Muscle layer of colon (tissue), 2 donors: ENCODE data around the gene CACNA1D.
"Not testable (repeated sequence)": the region's sequence is repeated elsewhere in the genome, so short reads cannot be mapped to it uniquely, and the experiment has no call there.

ENCODE experiments used
- H3K27ac ChIP-seq: one replicate; pipeline ENCODE4 v1.7.0; 2013; ENCODE audit warnings: low read depth, mild to moderate bottlenecking, low read length, moderate library complexity
- H3K27me3 ChIP-seq, 2 donors: one replicate each; pipeline ENCODE4 v1.7.0; 2013; ENCODE audit warnings: low read length in 2 of 2, mild to moderate bottlenecking in 2 of 2; ENCODE audit not compliant: insufficient read depth in 2 of 2, control insufficient read depth in 1 of 2
- H3K36me3 ChIP-seq: one replicate; pipeline ENCODE4 v1.7.0; 2013; ENCODE audit warnings: mild to moderate bottlenecking, low read length; ENCODE audit not compliant: insufficient read depth
- H3K4me1 ChIP-seq: one replicate; pipeline ENCODE4 v1.7.0; 2013; ENCODE audit warnings: mild to moderate bottlenecking, low read length; ENCODE audit not compliant: insufficient read depth
- H3K4me3 ChIP-seq, 2 donors: one replicate each; pipeline ENCODE4 v1.7.0; 2013; ENCODE audit warnings: low read length in 2 of 2, low read depth in 1 of 2, mild to moderate bottlenecking in 1 of 2, moderate library complexity in 1 of 2
- H3K9ac ChIP-seq: one replicate; pipeline ENCODE4 v1.7.0; 2013; ENCODE audit warnings: low read length
- H3K9me3 ChIP-seq: one replicate; pipeline ENCODE4 v1.7.0; 2013; ENCODE audit warnings: mild to moderate bottlenecking, low read length
- donor health status: abdominal sarcoma.
- donor health status: Adenocarcinoma of cecum.

CACNA1D gene

DNA sequence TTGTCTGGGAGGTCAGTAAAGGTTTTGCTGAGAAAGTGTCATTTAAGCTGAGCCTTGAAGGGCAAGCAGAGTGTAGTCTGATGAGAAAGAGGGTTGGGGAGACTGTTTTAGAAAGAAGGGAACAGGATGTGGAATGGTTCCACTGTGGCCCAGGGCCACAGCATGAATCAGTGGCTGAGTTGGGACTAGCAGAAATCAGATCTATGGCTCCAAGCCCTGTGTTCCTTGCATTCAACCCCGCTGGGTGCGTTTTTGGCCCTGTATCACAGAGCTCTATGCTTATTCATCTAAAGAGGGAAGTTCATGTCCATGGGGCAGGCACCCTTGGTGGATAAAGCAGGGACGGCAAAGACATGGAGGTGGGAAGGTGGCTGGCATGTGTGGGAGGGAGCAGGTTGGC lies 151.3 kb downstream of the CACNA1D start:
- H3K9me3 ChIP-seq, result no peaks in the 10 kb centered on the region
- H3K27ac ChIP-seq, result no peak overlapping the region
- H3K4me3 ChIP-seq, result no peak overlapping the region
- H3K9ac ChIP-seq, result no peak overlapping the region
- H3K4me1 ChIP-seq, result peaks cover 14% of the 10 kb centered on the region
- no peaks in the 10 kb centered on the region for H3K27me3 ChIP-seq
- H3K36me3 ChIP-seq, result no peaks in the 10 kb centered on the region

DNA sequence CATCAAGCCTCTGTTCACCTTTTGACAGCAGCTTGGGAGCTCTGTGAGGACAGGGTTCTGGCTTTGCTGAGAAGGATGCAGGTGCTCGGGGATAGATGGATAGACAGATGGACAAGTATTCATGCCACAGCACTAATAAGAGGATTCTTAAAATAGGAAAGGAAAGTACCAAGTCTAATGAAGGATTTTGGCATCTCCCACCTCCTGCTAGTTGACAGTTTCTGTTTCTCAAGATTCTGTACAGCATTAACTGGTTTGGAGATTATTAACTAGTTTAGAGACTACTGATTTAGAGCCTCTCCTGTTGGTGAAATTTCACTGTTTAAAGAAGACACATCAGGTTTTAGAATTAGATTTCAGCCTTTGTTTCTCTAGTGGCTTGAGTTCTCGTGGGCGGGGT lies 152.3 kb downstream of the CACNA1D start:
- H3K27ac ChIP-seq, result no peak overlapping the region
- H3K27me3 ChIP-seq, result no peaks in the 10 kb centered on the region
- no peak overlapping the region for H3K9ac ChIP-seq
- peaks cover 24% of the 10 kb centered on the region for H3K4me1 ChIP-seq
- no peaks in the 10 kb centered on the region for H3K9me3 ChIP-seq
- no peak overlapping the region for H3K4me3 ChIP-seq
- no peaks in the 10 kb centered on the region for H3K36me3 ChIP-seq

DNA sequence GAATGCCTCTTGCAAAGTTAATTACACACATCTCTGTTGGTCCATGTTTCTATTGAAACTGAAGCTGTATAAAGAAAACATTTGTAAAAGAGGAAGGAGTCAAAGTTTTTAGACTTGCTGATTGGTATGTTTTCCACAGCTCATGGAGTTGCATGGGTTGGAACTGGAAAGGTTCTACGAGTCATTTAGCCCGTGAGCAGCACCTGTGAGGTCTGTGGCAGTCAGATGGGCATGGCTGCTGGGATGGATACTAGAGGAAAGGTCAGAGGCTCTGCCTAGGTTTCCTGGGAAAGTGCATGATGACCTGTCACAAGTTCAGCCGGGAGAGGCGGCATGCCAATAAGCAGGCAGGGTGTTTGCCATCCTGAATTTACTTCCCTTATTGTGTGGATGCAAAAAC lies 155.4 kb downstream of the CACNA1D start:
- Histone ChIP-seq H3K36me3 (no peaks in the 10 kb centered on the region), H3K27me3 (no peaks in the 10 kb centered on the region), H3K9me3 (no peaks in the 10 kb centered on the region), H3K4me1 (peaks cover 27% of the 10 kb centered on the region), H3K27ac (no peak overlapping the region), H3K4me3 (no peak overlapping the region), H3K9ac (no peak overlapping the region)

DNA sequence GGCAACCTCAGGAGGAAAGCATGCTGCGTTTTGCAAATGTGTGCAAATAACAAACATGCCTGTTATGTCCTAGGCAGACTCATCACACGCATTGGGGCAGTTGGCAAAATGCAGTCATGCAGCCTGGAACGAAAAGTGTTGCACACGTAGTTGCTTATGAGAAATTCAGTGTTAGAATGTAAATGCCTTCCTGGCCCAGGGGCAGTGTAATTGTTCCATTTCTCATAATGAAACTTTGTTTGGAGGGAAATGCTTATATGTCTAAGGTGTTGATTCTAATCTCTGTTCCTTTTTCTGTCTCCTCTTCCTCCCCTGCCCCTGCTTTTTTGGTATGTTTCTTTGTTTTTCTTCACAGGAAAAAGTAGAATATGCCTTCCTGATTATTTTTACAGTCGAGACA lies 156.0 kb downstream of the CACNA1D start:
- Histone ChIP-seq H3K27ac (no peak overlapping the region), H3K9ac (no peak overlapping the region)

DNA sequence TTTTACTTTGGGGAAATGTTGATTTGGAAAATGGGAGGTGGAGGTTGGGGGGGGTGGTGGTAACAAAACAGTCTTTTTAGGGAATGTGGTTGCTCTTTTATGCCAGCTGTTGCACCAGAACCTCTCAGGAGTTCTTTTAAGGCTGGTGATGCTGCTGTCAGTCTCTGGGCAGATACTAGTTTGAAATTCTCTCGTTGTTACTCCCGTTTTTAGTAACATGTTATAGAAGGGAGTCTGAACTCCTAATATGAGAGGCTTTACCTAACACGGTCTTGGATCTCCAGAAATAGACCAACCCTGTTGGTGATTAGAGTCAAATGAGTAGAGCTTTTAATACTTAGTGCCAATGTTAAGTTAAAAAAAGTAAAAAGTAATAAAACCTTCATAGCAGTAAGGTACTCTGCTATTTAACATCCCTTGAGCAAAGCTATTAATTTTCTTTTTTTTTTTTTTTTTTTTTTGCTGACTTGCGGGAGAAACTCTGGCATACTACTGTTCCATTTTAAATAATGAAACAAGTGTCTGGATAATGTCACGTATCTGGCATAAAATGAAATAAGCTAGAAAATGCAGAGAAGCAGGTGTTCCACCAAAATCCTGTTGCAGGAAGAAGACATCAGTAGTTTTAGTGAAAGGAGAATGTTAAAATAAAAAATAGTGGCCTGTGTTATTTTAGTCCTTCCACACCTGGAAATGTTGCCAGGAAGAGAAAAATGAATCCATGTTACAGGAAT lies 156.7 kb downstream of the CACNA1D start:
- Histone ChIP-seq H3K4me1 (peaks cover 27% of the 10 kb centered on the region), H3K27ac (no peak overlapping the region), H3K36me3 (no peaks in the 10 kb centered on the region), H3K27me3 (no peaks in the 10 kb centered on the region), H3K9me3 (no peaks in the 10 kb centered on the region), H3K4me3 (no peak overlapping the region), H3K9ac (no peak overlapping the region)

More for the DNA sequence above, 156.0 kb downstream of the CACNA1D start:
- Histone ChIP-seq H3K27me3 (no peaks in the 10 kb centered on the region), H3K4me1 (peaks cover 27% of the 10 kb centered on the region), H3K4me3 (no peak overlapping the region), H3K9me3 (no peaks in the 10 kb centered on the region), H3K36me3 (no peaks in the 10 kb centered on the region)

DNA sequence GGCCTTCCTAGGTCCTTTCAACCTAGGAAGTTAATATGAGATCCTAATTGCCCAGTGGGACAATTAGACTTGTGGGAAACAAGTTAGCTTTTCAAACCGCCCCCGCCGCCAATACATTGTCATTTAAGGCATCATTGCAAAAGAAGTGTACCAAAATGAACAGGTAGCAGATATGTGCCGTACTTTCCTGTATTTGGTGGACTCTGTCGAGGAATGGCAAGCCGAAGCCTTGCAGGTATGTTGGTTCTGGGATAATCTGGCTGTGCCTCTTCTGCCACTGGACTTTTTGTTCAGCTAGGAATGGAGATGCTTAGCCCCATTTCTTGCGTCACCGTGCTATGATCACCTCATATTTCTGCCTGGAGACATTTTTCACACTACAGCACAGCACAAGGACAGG lies 157.5 kb downstream of the CACNA1D start:
- Histone ChIP-seq H3K9ac (no peak overlapping the region), H3K27ac (no peak overlapping the region), H3K27me3 (no peaks in the 10 kb centered on the region), H3K36me3 (no peaks in the 10 kb centered on the region), H3K4me3 (no peak overlapping the region), H3K9me3 (no peaks in the 10 kb centered on the region), H3K4me1 (peaks cover 27% of the 10 kb centered on the region)

DNA sequence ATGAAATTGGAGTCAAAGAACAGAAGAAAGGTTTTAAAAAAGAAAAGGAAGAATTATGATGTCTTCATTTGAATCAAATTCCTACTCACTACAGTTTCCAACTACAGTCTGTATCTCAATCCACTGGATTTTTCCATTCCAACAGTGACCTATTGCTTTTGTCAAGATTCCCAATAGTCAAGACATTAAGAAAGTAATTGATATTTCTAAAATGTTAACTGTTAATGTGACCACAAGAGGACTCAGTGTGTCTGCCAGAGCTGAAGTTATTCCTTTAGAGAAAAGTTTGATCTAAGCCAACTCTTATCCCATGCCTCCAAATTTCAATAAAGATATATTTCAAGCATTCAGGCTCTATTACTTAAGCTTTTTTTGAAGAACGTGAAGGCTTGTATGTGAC lies 163.2 kb downstream of the CACNA1D start:
- Histone ChIP-seq H3K4me1 (no peaks in the 10 kb centered on the region), H3K9me3 (no peaks in the 10 kb centered on the region), H3K36me3 (no peaks in the 10 kb centered on the region), H3K27ac (no peak overlapping the region), H3K9ac (no peak overlapping the region), H3K27me3 (no peaks in the 10 kb centered on the region), H3K4me3 (no peak overlapping the region)

DNA sequence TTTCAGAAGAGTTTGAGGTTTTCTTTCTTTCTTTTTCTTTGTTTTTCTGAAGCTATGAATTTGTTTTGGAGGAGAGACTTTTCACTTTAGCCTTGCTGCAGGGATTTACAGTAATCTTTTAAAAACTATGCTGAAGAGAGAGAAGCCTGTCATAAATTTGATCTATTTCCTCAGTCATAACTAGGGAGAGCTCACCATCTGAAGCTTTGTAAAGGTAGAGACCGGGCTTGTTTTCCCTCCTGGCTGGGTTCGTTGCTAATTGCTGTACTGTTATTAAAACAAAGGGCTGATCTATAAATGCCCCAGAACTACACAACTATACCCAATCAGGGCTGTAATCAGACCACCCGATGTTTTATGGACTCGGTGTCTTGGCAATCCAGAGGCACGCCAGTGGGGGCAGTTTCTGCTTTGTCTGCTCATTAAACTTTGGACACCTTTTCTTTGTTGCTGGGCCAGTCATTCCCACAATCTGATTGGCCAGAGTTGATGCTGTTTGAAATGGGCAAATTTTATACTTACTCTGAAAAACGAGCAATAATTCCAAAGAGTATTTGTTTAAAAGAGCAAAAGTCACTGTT lies 164.3 kb downstream of the CACNA1D start:
- no peak overlapping the region for H3K27ac ChIP-seq
- no peak overlapping the region for H3K4me3 ChIP-seq
- H3K9ac ChIP-seq, result no peak overlapping the region
- H3K9me3 ChIP-seq, result no peaks in the 10 kb centered on the region
- no peaks in the 10 kb centered on the region for H3K27me3 ChIP-seq
- no peaks in the 10 kb centered on the region for H3K4me1 ChIP-seq
- H3K36me3 ChIP-seq, result no peaks in the 10 kb centered on the region

DNA sequence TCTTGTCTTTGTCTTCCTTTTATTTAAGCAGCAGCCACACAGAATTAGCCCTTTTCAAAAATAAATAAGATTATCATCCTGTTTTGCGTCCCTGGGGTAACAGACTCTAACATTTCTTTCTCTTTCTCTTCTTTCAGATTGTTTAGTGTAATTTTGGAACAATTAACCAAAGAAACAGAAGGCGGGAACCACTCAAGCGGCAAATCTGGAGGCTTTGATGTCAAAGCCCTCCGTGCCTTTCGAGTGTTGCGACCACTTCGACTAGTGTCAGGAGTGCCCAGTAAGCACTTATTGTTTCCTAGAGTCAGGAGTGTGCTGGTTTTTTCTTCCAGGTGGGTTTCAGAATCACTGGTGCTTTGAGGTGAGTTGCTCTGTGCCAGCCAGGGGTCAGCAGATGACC lies 165.6 kb downstream of the CACNA1D start:
- H3K36me3 ChIP-seq, result no peaks in the 10 kb centered on the region
- no peak overlapping the region for H3K27ac ChIP-seq
- H3K4me1 ChIP-seq, result no peaks in the 10 kb centered on the region
- H3K4me3 ChIP-seq, result no peak overlapping the region
- no peak overlapping the region for H3K9ac ChIP-seq
- no peaks in the 10 kb centered on the region for H3K9me3 ChIP-seq
- no peaks in the 10 kb centered on the region for H3K27me3 ChIP-seq

DNA sequence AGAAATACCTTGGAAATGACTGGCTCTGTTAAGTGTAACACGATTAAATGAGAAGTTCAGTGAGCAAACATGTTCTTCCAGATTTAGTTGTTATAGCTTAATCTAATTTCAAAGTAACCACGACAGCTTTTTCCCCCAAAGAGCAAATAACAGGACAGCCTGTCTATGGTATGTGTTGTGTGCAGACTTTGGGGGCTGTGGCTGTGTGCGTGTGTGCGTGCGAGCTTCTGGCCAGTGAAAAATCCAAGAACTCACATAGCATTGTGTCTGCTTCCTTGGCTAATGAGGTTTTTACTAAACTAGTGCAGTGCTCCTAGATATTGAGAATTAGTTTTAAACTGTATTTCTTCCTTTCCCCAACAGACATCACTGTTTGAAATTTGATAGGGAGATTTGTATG lies 167.1 kb downstream of the CACNA1D start:
- Histone ChIP-seq H3K9ac (no peak overlapping the region), H3K36me3 (no peaks in the 10 kb centered on the region), H3K4me3 (no peak overlapping the region), H3K4me1 (no peaks in the 10 kb centered on the region), H3K9me3 (no peaks in the 10 kb centered on the region), H3K27me3 (no peaks in the 10 kb centered on the region), H3K27ac (no peak overlapping the region)

DNA sequence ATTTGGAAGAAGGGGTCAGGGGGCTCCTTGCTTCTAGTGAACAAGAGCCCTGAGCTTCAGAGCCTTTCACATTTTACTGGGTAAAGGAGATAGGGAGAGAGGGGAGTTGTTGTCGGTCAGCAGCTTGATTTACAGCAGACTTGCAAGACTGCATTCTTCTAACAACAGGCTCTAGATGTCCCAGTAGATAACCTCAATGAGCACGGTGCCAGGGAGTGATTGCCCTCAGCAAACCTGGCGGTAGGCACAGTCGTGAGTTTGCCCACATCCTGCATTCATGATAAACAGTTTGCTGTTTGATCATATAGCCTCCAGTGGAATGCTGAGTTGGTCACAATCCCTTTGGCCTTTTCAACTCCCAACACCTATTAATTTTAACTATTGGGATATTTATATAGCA lies 170.4 kb downstream of the CACNA1D start:
- H3K9me3 ChIP-seq, H3K27ac ChIP-seq, H3K4me1 ChIP-seq, H3K9ac ChIP-seq, H3K36me3 ChIP-seq, H3K27me3 ChIP-seq, H3K4me3 ChIP-seq: not testable (repeated sequence)
